Stimulated activated CD4-positive, alpha-beta T cell treated with anti-CD3 and anti-CD28 coated beads, Interleukin-1b, Interleukin-23, amount 100 ng/mL, for 48 hours (primary cell): Measurements from ENCODE around the gene AHSP.
"Not testable (repeated sequence)": the region's sequence is repeated elsewhere in the genome, so short reads cannot be mapped to it uniquely, and the experiment has no call there.

Experiments used
- DNase-seq: peaks from one replicate; pipeline ENCODE4 v3.0.0-alpha.2; 2020

AHSP gene

GRCh38 chr16:31532120-31532519 lies 4.4 kb downstream of the AHSP start:
- DNase-seq = no peak

- DNase-seq = no peak
These were observed 5.2 kb downstream of the AHSP start for GRCh38 chr16:31532896-31533295.

- DNase-seq = no peak
These were observed 8.0 kb downstream of the AHSP start for GRCh38 chr16:31535737-31536136.

GRCh38 chr16:31536804-31537361 lies 9.2 kb downstream of the AHSP start:
- no peak for DNase-seq

GRCh38 chr16:31537362-31538242 lies 9.9 kb downstream of the AHSP start:
- DNase-seq = no peak

GRCh38 chr16:31538243-31538598 lies 10.5 kb downstream of the AHSP start:
- DNase-seq = not testable (repeated sequence)

- DNase-seq = not testable (repeated sequence)
These were observed 12.1 kb downstream of the AHSP start for GRCh38 chr16:31539762-31540161.

GRCh38 chr16:31542763-31543162 lies 15.1 kb downstream of the AHSP start:
- no peak for DNase-seq

GRCh38 chr16:31561426-31562233 lies 33.9 kb downstream of the AHSP start:
- no peak for DNase-seq

- no peak for DNase-seq
These were observed 41.1 kb downstream of the AHSP start for GRCh38 chr16:31568577-31569359.

- no peak for DNase-seq
These were observed 41.6 kb downstream of the AHSP start for GRCh38 chr16:31569360-31569717.

- DNase-seq = no peak
These were observed 45.1 kb downstream of the AHSP start for GRCh38 chr16:31572821-31573220.

GRCh38 chr16:31574159-31574558 lies 46.5 kb downstream of the AHSP start:
- DNase-seq = not testable (repeated sequence)

- no peak for DNase-seq
These were observed 49.7 kb downstream of the AHSP start for GRCh38 chr16:31577411-31577810.
